ENCODE results near the gene KIRREL1.

GRCh38 chr1:158075078-158075477, 81.6 kb downstream of the KIRREL1 start:
- TF ChIP-seq CTCF (IDR thresholded peaks at IDR 0.05; ENCODE audit: low read depth, low read length, poor library complexity, severe bottlenecking) (no peak), EZH2phosphoT487 (IDR thresholded peaks at IDR 0.05; ENCODE audit: borderline replicate concordance, low read length) (no peak)
